HG03025 (cell line): ENCODE data around the gene GMEB1.
A peak's percentile ranks its signal among the peaks of the same experiment; 100 is the strongest.
"Not testable (repeated sequence)": the region's sequence is repeated elsewhere in the genome, so short reads cannot be mapped to it uniquely, and the experiment has no call there.

Source experiments
- ATAC-seq: cut with Tn5 transposase; IDR thresholded peaks from one replicate; pipeline ENCODE4 v1.9.1; 2021; ENCODE audit warnings: mild to moderate bottlenecking, moderate library complexity; ENCODE audit not compliant: unreplicated experiment, low FRiP score

Gene GMEB1

GRCh38 chr1:28668956-28669723, 556 bp downstream of the GMEB1 start:
- ATAC-seq, result peak; percentile 42

- no peak for ATAC-seq
These were observed 2.7 kb downstream of the GMEB1 start for GRCh38 chr1:28671254-28671780.

- not testable (repeated sequence) for ATAC-seq
These were observed 4.4 kb downstream of the GMEB1 start for GRCh38 chr1:28672971-28673370.

GRCh38 chr1:28675924-28676257, 7.3 kb downstream of the GMEB1 start:
- ATAC-seq, result no peak

GRCh38 chr1:28680151-28680550, 11.6 kb downstream of the GMEB1 start:
- ATAC-seq, result no peak

GRCh38 chr1:28682840-28683239, 14.3 kb downstream of the GMEB1 start:
- ATAC-seq, result no peak

DNA sequence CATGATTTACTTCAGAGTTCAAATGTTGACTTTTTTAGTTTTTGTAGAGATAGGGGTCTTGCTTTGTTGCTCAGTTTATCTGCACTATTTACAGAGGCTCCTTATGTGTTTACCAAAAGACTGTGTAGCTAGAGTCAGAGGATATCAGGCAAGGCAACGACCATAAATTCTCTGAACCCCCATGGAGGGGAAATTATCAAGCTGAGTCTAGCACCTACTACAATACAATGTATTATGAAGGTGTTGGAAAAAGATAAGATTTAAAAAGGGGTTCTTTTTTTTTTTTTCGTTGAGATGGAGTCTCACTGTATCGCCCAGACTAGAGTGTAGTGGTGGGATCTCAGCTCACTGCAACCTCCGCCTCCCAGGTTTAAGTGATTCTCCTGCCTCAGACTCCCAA, 16.4 kb downstream of the GMEB1 start:
- ATAC-seq, result no peak

- not testable (repeated sequence) for ATAC-seq
These were observed 23.0 kb downstream of the GMEB1 start for GRCh38 chr1:28691627-28692026.

GRCh38 chr1:28703629-28704028, 35.0 kb downstream of the GMEB1 start:
- ATAC-seq, result no peak

DNA sequence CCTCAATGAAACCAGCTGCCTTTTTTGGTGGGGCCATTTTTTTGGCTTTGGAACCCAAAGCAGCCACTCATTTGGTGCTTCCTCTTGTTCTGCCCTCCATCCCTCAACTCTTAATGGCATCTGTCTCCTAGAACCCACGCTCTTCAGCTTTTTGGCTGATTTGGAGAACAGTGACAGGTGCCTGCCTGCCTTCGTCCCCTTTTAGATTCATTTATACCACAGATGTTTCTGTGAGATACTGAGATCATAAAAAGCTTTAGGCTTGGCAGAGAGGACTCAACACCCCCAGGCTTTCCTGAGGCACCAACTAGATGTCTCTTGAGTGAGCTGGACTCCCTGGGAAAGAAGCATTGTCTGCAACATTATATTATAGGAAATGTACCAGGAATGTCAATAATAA, 47.8 kb downstream of the GMEB1 start:
- ATAC-seq, result no peak

DNA sequence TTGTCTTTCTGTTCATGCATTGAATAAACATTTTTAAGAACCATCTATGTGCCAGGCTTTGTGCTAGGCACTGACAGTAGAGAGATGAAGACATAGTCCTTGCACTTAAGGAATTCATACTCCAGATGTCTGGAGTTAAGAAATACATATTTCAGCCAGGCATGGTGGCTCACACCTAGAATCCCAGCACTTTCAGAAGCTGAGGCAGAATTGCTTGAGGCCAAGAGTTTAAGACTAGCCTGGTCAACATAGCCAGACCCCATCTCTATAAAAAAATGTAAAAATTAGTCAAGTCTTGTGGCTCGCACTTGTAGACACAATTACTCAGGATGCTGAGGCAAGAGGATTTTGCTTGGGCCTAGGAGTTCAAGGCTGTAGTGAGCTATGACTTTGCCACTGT, 49.6 kb downstream of the GMEB1 start:
- no peak for ATAC-seq

- no peak for ATAC-seq
These were observed 50.2 kb downstream of the GMEB1 start for GRCh38 chr1:28718586-28719331.

GRCh38 chr1:28719332-28719619, 50.7 kb downstream of the GMEB1 start:
- no peak for ATAC-seq

- no peak for ATAC-seq
These were observed 51.8 kb downstream of the GMEB1 start for GRCh38 chr1:28720376-28720775.

- ATAC-seq, result not testable (repeated sequence)
These were observed 53.3 kb downstream of the GMEB1 start for GRCh38 chr1:28721927-28722326.

DNA sequence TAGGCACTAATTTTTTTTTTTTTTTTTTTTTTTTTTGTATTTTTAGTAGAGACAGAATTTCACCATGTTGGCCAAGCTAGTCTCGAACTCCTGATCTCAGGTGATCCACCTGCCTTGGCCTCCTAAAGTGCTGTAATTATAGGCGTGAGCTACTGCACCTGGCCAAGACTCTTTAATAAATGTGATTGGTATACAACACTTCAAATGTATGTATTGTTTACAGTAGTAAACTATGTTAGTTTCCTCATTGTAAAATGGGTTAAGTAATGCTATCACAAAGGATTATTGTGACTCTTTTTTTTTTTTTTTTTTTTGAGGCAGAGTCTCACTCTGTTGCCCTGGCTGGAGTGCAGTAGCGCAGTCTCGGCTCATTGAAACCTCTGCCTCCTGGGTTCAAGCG, 56.8 kb downstream of the GMEB1 start:
- not testable (repeated sequence) for ATAC-seq

GRCh38 chr1:28735961-28736449, 67.4 kb downstream of the GMEB1 start:
- no peak for ATAC-seq

DNA sequence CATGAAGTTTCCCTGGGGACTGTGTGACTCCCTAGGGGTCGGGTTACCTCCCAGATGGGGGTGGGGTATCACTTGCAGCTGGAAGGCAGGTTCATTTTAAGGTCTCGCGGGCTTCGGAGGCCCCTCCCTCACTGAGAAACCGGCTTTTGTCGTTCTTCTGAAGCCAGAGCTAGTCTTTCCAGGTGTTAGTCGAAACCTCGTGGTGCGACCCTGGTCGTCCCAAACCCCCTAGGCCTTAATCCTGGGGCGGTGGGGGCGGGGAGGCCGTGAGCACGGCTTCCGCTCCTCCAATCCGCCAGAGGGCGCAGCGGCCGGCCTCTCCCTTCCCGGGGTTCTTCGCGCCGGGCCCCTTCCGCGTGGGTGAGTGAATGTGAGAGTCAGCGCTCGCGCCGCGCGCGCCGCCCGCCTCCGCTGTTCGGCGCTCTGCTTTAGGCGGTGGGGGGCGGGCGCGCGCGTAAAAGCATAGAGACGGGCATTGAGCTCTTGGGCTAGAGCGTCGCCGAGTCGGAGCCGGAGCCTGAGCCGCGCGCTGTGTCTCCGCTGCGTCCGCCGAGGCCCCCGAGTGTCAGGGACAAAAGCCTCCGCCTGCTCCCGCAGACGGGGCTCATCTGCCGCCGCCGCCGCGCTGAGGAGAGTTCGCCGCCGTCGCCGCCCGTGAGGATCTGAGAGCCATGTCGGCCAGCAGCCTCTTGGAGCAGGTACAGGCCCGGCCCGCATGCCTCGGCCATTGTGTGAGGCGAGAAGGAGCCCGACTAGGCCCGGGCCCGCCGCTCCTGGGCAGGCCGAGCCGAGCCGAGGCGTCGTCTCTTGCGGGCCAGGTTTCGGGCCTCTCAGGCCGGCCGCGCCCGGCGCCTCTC, 68.1 kb downstream of the GMEB1 start, which contains the start of gene YTHDF2:
Gene YTHDF2 (plus strand): TSS at position 491 of the 857 bp plus-strand sequence. CDS start 181 bp downstream, at position 672.
- peak; percentile 81 for ATAC-seq

DNA sequence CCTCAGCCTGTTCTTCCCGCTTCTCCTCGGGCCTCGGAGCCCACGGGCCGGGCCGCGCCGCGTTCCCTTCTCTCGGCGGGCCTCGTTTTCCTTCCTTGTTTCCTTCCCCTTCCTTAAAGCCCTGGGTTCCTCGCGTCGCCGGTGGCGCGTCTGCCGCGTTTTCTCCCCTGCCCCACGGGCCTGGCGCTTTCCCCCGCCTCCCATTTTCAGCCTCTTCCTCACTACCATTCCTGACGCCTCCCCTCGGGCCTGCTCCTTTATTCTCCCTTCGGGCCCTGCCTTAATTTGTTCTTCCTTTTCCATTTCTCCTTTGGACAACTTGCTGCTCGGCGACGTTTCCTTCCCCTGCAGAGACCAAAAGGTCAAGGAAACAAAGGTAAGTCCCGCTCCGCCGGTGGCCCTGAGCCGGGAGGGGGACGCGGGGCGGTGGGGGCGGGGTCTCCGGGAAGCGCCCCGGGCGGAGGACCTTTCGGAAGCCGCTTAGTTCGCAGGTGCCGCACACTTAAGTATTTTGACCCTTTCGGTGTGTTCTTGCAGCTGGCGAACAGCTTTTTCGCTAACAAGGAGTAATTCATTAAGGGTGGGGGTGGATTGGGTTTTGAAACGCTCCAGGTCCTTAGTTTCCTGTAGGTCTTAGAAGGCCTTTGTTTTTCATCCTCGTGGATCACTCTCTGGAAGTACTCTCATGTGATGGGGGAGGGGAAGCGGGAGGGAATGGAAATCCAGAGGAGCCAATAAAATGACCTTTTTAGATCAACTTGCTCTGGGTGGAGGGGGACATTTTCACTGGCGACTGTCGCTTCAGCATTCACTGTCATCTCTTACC, 68.9 kb downstream of the GMEB1 start:
- peak; percentile 8 for ATAC-seq

- no peak for ATAC-seq
These were observed 71.5 kb downstream of the GMEB1 start for GRCh38 chr1:28740118-28740517.
